Caco-2 (cell line): ENCODE data around the gene TPO. TPM values are rescaled to one million over a fixed set of nuclear protein-coding genes. Genes with fewer than 3 reads are reported as not detected.

Experiments used
- BruUV-seq: library from RNA; stranded (reverse); fragments of 400-500 nt; replicated peaks from 2 replicates; lab custom pipeline; 2021; lab: Mats Ljungman, UMichigan
- CTCF ChIA-PET: fragments of 300-600 bp; sonication (Branson Sonifier 250); formaldehyde crosslinking; loops from one replicate; lab custom pipeline; 2022; ENCODE audit warnings: antibody characterized with exemption; lab: Charles Lee
- POLR2A ChIA-PET: fragments of 300-600 bp; sonication (Branson Sonifier 250); formaldehyde crosslinking; loops from one replicate; lab custom pipeline; 2022; ENCODE audit warnings: antibody characterized with exemption; lab: Charles Lee
- DNase-seq, 2 experiments: peaks; one replicate each; pipeline versions ENCODE4 v3.0.0 to v3.0.0-alpha.2; 2020 to 2022
- H3K27me3 ChIP-seq: replicated peaks from 2 replicates; pipeline ENCODE4 v1.6.0; 2011; ENCODE audit warnings: low read length; ENCODE audit not compliant: control insufficient read depth, insufficient read depth
- H3K36me3 ChIP-seq: 2 replicates; pipeline ENCODE4 v1.5.1; 2011; ENCODE audit warnings: low read length; ENCODE audit not compliant: control insufficient read depth, insufficient read depth
- H3K4me1 ChIP-seq: fragments of 250-450 bp; sonication (Bioruptor Pico); 2 replicates; pipeline ENCODE4 v1.5.1; 2020; ENCODE audit warnings: mild to moderate bottlenecking
- H3K4me3 ChIP-seq: 2 replicates; pipeline ENCODE4 v1.5.1; 2011; ENCODE audit warnings: low read depth, mild to moderate bottlenecking, control low read depth, low read length
- H3K9me3 ChIP-seq: fragments of 250-450 bp; sonication (Bioruptor Pico); 2 replicates; pipeline ENCODE4 v1.5.1; 2020; ENCODE audit warnings: mild to moderate bottlenecking, moderate library complexity
- H3K27ac Mint-ChIP-seq: one replicate; pipeline ENCODE4 v1.8.0; 2022; ENCODE audit warnings: mixed read lengths; ENCODE audit not compliant: unreplicated experiment
- H3K27me3 Mint-ChIP-seq: one replicate; pipeline ENCODE4 v1.8.0; 2022; ENCODE audit warnings: mixed read lengths; ENCODE audit not compliant: insufficient read depth, unreplicated experiment
- H3K36me3 Mint-ChIP-seq: one replicate; pipeline ENCODE4 v1.8.0; 2022; ENCODE audit warnings: mild to moderate bottlenecking, mixed read lengths; ENCODE audit not compliant: insufficient read depth, unreplicated experiment
- H3K4me1 Mint-ChIP-seq: one replicate; pipeline ENCODE4 v1.8.0; 2022; ENCODE audit warnings: low read depth, mixed read lengths; ENCODE audit not compliant: unreplicated experiment
- H3K4me3 Mint-ChIP-seq: one replicate; pipeline ENCODE4 v1.8.0; 2022; ENCODE audit warnings: mild to moderate bottlenecking, moderate library complexity, mixed read lengths; ENCODE audit not compliant: unreplicated experiment
- H3K9me3 Mint-ChIP-seq: one replicate; pipeline ENCODE4 v1.8.0; 2022; ENCODE audit warnings: mixed read lengths; ENCODE audit not compliant: unreplicated experiment
- CTCF ChIP-seq, 2 experiments: fragments of 200-600 bp in 1 of 2; IDR thresholded peaks; 1 replicate in 1 of 2; 2 replicates in 1 of 2; pipeline versions ENCODE4 v1.5.1 to v1.8.0; 2011 to 2022; ENCODE audit warnings: antibody characterized with exemption in 1 of 2, control low read depth in 1 of 2, inconsistent platforms in 1 of 2, low read depth in 1 of 2, low read length in 1 of 2, mild to moderate bottlenecking in 1 of 2, moderate library complexity in 1 of 2; ENCODE audit not compliant: insufficient read depth in 1 of 2, severe bottlenecking in 1 of 2, unreplicated experiment in 1 of 2
- intact Hi-C: fragments of 100-400 bp; cut with micrococcal nuclease; formaldehyde crosslinking; loops from one replicate; pipeline ENCODE4 v1.10.0; 2022; ENCODE audit not compliant: unreplicated experiment
- total RNA-seq: library from RNA; stranded (reverse); gene quantifications from 2 replicates; pipeline ENCODE4 v1.2.3, GENCODE V29; 2022

TPO gene
- total RNA-seq, 1 experiment from 2014 or later: not detected

DNA sequence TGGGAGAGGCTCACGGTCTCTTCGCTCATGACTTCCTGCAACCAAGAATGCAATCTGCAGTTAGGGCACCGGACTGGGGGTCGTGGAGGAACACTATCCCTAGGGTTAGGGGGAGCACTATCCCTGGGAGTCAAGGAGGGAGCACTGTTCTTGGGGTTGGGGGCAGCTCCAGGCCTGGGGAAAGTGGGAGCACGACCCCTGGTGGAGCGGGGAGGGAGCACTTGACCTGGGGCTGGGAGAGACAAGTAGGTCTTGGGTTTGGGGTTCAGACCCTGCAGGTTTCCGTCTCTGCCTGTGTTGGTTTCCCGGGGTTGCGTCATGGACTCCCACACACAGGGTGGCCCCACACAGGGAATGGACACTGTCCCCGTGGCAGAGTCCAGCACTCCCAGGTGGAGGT, 133.6 kb downstream of the TPO start:
- H3K27ac Mint-ChIP-seq: no peak overlapping the region
- ChIA-PET POLR2A (no interaction called here), CTCF (interaction anchor here (1.0 kb wide), 1 partner anchor 590 kb away, joined by 4 read pairs; no protein-coding TSS in a partner anchor)
- Histone ChIP-seq H3K27me3 (no peaks in the 10 kb centered on the region), H3K36me3 (no peaks in the 10 kb centered on the region; the same call in 1 of the 2 replicates), H3K4me3 (no peak overlapping the region), H3K9me3 (no peaks in the 10 kb centered on the region), H3K4me1 (peaks cover 18% of the 10 kb centered on the region)
- peaks cover 14% of the 10 kb centered on the region for H3K4me1 Mint-ChIP-seq
- BruUV-seq: no TSS peak
- intact Hi-C loops: loop anchor here (1.0 to 10.0 kb wide), 7 partner anchors 270 to 1022 kb away; no protein-coding TSS in a partner anchor
- H3K27me3 Mint-ChIP-seq: no peaks in the 10 kb centered on the region
- no peaks in the 10 kb centered on the region for H3K9me3 Mint-ChIP-seq
- peak in 1 of 2 experiments; percentile 6 for TF ChIP-seq CTCF (IDR thresholded peaks at IDR 0.05; ENCODE audit: insufficient read depth in 1 of 2, low read depth in 1 of 2, low read length in 1 of 2, severe bottlenecking in 1 of 2, unreplicated experiment in 1 of 2)
- H3K36me3 Mint-ChIP-seq: no peaks in the 10 kb centered on the region
- no peak for DNase-seq
- H3K4me3 Mint-ChIP-seq: no peak overlapping the region

- ChIA-PET POLR2A (no interaction called here), CTCF (no interaction called here)
- Histone ChIP-seq H3K9me3 (no peaks in the 10 kb centered on the region), H3K27me3 (no peaks in the 10 kb centered on the region), H3K36me3 (no peaks in the 10 kb centered on the region; the same call in 1 of the 2 replicates), H3K4me1 (peaks cover 33% of the 10 kb centered on the region), H3K4me3 (no peak overlapping the region)
- H3K4me3 Mint-ChIP-seq: no peak overlapping the region
- no TSS peak for BruUV-seq
- intact Hi-C loops: loop anchor here (5.0 to 10.0 kb wide), 3 partner anchors 304 to 1024 kb away; no protein-coding TSS in a partner anchor
- H3K27me3 Mint-ChIP-seq: no peaks in the 10 kb centered on the region
- no peak for DNase-seq
- H3K4me1 Mint-ChIP-seq: peaks cover 17% of the 10 kb centered on the region
- H3K36me3 Mint-ChIP-seq: no peaks in the 10 kb centered on the region
- no peak overlapping the region for H3K27ac Mint-ChIP-seq
- no peak for TF ChIP-seq CTCF (IDR thresholded peaks at IDR 0.05; ENCODE audit: insufficient read depth in 1 of 2, low read depth in 1 of 2, low read length in 1 of 2, severe bottlenecking in 1 of 2, unreplicated experiment in 1 of 2)
- H3K9me3 Mint-ChIP-seq: no peaks in the 10 kb centered on the region
Measured at GRCh38 chr2:1548910-1549673, 135.8 kb downstream of the TPO start.

DNA sequence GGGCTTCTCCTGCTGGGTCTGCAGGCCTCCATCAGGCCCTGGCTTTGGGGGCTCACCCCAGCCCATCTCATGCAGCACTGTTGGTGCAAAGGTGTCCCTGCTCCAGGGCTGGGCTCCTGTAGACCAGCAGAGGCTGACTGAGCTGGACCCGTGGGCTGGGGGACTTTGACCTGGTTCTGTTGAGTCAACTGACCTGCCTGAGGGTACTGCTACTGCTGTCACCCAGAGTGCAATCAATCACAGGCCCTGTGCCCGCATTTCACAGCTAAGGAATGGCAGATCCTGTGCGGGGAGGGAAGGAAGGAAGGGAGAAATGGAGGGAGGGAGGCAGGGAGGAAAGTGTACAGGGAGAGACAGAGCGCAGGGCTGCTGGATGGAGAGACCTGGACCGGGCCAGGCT, 136.8 kb downstream of the TPO start:
- ChIA-PET CTCF (interaction anchor here (1.6 to 1.7 kb wide), 2 partner anchors 11 to 220 kb away, joined by 4 to 5 read pairs; no protein-coding TSS in a partner anchor), POLR2A (no interaction called here)
- Histone ChIP-seq H3K4me1 (peaks cover 42% of the 10 kb centered on the region), H3K9me3 (no peaks in the 10 kb centered on the region), H3K36me3 (no peaks in the 10 kb centered on the region; the same call in 1 of the 2 replicates), H3K4me3 (no peak overlapping the region), H3K27me3 (no peaks in the 10 kb centered on the region)
- Mint-ChIP-seq H3K4me3 (peak overlapping the region; percentile 30), H3K27ac (no peak overlapping the region), H3K36me3 (no peaks in the 10 kb centered on the region), H3K27me3 (no peaks in the 10 kb centered on the region), H3K9me3 (no peaks in the 10 kb centered on the region), H3K4me1 (peaks cover 20% of the 10 kb centered on the region)
- no TSS peak for BruUV-seq
- no peak for TF ChIP-seq CTCF (IDR thresholded peaks at IDR 0.05; ENCODE audit: insufficient read depth in 1 of 2, low read depth in 1 of 2, low read length in 1 of 2, severe bottlenecking in 1 of 2, unreplicated experiment in 1 of 2)
- peak; percentile 55 to 68 for DNase-seq
- intact Hi-C loops: no loop called here
